GM21526 (cell line): ENCODE results near the gene TTF1.
"Not testable (repeated sequence)": the region's sequence is repeated elsewhere in the genome, so short reads cannot be mapped to it uniquely, and the experiment has no call there.

Experiments used
- ATAC-seq: cut with Tn5 transposase; IDR thresholded peaks from one replicate; pipeline ENCODE4 v1.9.1; 2021; ENCODE audit warnings: moderate library complexity; ENCODE audit not compliant: unreplicated experiment, low FRiP score

TTF1 gene

GRCh38 chr9:132412089-132412488, 5.4 kb upstream of the TTF1 start:
- ATAC-seq, result no peak

GRCh38 chr9:132411091-132411508, 4.5 kb upstream of the TTF1 start:
- no peak for ATAC-seq

- no peak for ATAC-seq
Measured at GRCh38 chr9:132410642-132411041, 4.0 kb upstream of the TTF1 start.

GRCh38 chr9:132409828-132410528, 3.3 kb upstream of the TTF1 start, which contains the start of gene CFAP77:
Gene CFAP77 (plus strand): TSS chr9:132410211. CDS start chr9:132410272, 61 bp downstream.
- no peak for ATAC-seq

GRCh38 chr9:132408521-132408920, 1.9 kb upstream of the TTF1 start:
- ATAC-seq, result no peak

- no peak for ATAC-seq
Measured at GRCh38 chr9:132407196-132407595, 556 bp upstream of the TTF1 start.

GRCh38 chr9:132404228-132404881, 2.3 kb downstream of the TTF1 start:
- no peak for ATAC-seq

- ATAC-seq, result no peak
Measured at GRCh38 chr9:132401824-132402223, 4.8 kb downstream of the TTF1 start.

GRCh38 chr9:132395560-132395959, 11.1 kb downstream of the TTF1 start:
- ATAC-seq, result no peak

- no peak for ATAC-seq
Measured at GRCh38 chr9:132391449-132391848, 15.2 kb downstream of the TTF1 start.

GRCh38 chr9:132390966-132391365, 15.7 kb downstream of the TTF1 start:
- ATAC-seq, result no peak

- ATAC-seq, result no peak
Measured at GRCh38 chr9:132387133-132387532, 19.5 kb downstream of the TTF1 start.

- ATAC-seq, result no peak
Measured at GRCh38 chr9:132384376-132384775, 22.3 kb downstream of the TTF1 start.

- ATAC-seq, result no peak
Measured at GRCh38 chr9:132383462-132383883, 23.2 kb downstream of the TTF1 start.

GRCh38 chr9:132381966-132382541, 24.6 kb downstream of the TTF1 start:
- peak; percentile 66 for ATAC-seq

- not testable (repeated sequence) for ATAC-seq
Measured at GRCh38 chr9:132378416-132378815, 28.2 kb downstream of the TTF1 start.

GRCh38 chr9:132377769-132378168, 28.9 kb downstream of the TTF1 start:
- ATAC-seq, result not testable (repeated sequence)

- no peak for ATAC-seq
Measured at GRCh38 chr9:132372177-132373095, 34.2 kb downstream of the TTF1 start.

- no peak for ATAC-seq
Measured at GRCh38 chr9:132370592-132370991, 36.0 kb downstream of the TTF1 start.

GRCh38 chr9:132369421-132369820, 37.2 kb downstream of the TTF1 start:
- ATAC-seq, result no peak
